Uterus (tissue), 4 donors: Measurements from ENCODE around the gene NEURL1. TPM values are rescaled to one million over a fixed set of nuclear protein-coding genes. Genes with fewer than 3 reads are reported as not detected.

Experiments used
- DNase-seq, 2 donors: peaks; one replicate each; pipeline ENCODE4 v3.0.0-alpha.2; 2019 to 2020
- H3K27ac ChIP-seq, 2 donors: fragments of 200-600 bp; sonication (generic); 1 replicate in 1 of 2; 2 replicates in 1 of 2; pipeline ENCODE4 v1.5.1; 2016 to 2018
- H3K27me3 ChIP-seq, 2 donors: fragments of 200-600 bp; sonication (generic); one replicate each; pipeline ENCODE4 v1.5.1; 2018 to 2019; ENCODE audit warnings: control low read depth in 1 of 2
- H3K36me3 ChIP-seq, 2 donors: fragments of 200-600 bp; sonication (generic); one replicate each; pipeline ENCODE4 v1.5.1; 2019; ENCODE audit warnings: control low read depth in 1 of 2
- H3K4me1 ChIP-seq, 2 donors: fragments of 200-600 bp; sonication (generic); one replicate each; pipeline ENCODE4 v1.5.1; 2018 to 2019; ENCODE audit warnings: control low read depth in 1 of 2
- H3K4me3 ChIP-seq, 2 donors: fragments of 200-600 bp; sonication (generic); 1 replicate in 1 of 2; 2 replicates in 1 of 2; pipeline ENCODE4 v1.5.1; 2018 to 2019; ENCODE audit warnings: mild to moderate bottlenecking in 1 of 2
- H3K9me3 ChIP-seq, 2 donors: fragments of 200-600 bp; sonication (generic); one replicate each; pipeline ENCODE4 v1.5.1; 2019; ENCODE audit warnings: control low read depth in 1 of 2
- POLR2A ChIP-seq, 2 donors: fragments of 450-650 bp; IDR thresholded peaks; one replicate each; pipeline ENCODE4 v1.6.1; 2016; ENCODE audit warnings: antibody characterized with exemption in 2 of 2, mild to moderate bottlenecking in 1 of 2, moderate library complexity in 1 of 2
- intact Hi-C: fragments of 100-400 bp; cut with DNase I; formaldehyde crosslinking; loops from one replicate; pipeline ENCODE4 v1.15.1; 2023; ENCODE audit warnings: low total_unique reads
- total RNA-seq, 4 donors: library from RNA; depleted of rRNA in 3 of 4; stranded (reverse); fragments of >200 nt in 3 of 4; gene quantifications; one replicate each; pipeline versions ENCODE4 v1.1.0 to v1.2.4, GENCODE V29; 2014 to 2023
- TF ChIP-seq, protein P1 (sequence below), 4 experiments: fragments of 200-600 bp in 2 of 4; fragments of 450-650 bp in 2 of 4; sonication (generic) in 2 of 4; IDR thresholded peaks; one replicate each; pipeline ENCODE4 v1.5.1; 2016 to 2019; ENCODE audit warnings: antibody characterized with exemption in 4 of 4, mild to moderate bottlenecking in 2 of 4, moderate library complexity in 1 of 4
- donor health status: DM: yes; HTN: yes; CAD: no.

NEURL1 gene
- total RNA-seq, 4 donors from 2014 or later: 3.8 to 46.1 (median 14.1) TPM

DNA sequence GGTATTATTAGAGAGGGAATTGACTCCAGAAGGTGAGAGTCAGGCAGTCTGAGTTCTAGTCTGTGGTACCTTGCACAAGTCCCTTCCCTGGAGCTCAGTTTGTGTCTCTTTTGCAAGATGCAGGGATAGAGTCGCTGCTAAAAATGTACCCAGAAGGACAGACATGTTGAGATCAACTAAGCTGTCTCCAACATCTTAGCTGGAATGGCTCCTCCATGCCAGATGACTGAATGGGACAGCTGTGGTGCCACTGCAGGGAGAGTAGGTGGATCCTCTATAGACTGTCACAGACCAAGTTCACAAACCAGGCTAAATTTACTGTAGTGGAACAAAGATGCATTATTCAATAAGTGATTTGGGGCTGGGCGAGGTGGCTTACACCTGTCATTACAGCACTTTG, 120.1 kb downstream of the NEURL1 start:
- intact Hi-C loops: no loop called here
- Histone ChIP-seq H3K9me3 (no peaks in the 10 kb centered on the region), H3K4me3 (no peak overlapping the region), H3K36me3 (no peaks in the 10 kb centered on the region), H3K4me1 (peaks cover 18 to 19% of the 10 kb centered on the region in 2 donors), H3K27ac (peak overlapping the region; percentile 64 to 69), H3K27me3 (no peaks in the 10 kb centered on the region)
- no peak for DNase-seq
- TF ChIP-seq, protein P1, sequence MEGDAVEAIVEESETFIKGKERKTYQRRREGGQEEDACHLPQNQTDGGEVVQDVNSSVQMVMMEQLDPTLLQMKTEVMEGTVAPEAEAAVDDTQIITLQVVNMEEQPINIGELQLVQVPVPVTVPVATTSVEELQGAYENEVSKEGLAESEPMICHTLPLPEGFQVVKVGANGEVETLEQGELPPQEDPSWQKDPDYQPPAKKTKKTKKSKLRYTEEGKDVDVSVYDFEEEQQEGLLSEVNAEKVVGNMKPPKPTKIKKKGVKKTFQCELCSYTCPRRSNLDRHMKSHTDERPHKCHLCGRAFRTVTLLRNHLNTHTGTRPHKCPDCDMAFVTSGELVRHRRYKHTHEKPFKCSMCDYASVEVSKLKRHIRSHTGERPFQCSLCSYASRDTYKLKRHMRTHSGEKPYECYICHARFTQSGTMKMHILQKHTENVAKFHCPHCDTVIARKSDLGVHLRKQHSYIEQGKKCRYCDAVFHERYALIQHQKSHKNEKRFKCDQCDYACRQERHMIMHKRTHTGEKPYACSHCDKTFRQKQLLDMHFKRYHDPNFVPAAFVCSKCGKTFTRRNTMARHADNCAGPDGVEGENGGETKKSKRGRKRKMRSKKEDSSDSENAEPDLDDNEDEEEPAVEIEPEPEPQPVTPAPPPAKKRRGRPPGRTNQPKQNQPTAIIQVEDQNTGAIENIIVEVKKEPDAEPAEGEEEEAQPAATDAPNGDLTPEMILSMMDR (IDR thresholded peaks at IDR 0.05): no peak

DNA sequence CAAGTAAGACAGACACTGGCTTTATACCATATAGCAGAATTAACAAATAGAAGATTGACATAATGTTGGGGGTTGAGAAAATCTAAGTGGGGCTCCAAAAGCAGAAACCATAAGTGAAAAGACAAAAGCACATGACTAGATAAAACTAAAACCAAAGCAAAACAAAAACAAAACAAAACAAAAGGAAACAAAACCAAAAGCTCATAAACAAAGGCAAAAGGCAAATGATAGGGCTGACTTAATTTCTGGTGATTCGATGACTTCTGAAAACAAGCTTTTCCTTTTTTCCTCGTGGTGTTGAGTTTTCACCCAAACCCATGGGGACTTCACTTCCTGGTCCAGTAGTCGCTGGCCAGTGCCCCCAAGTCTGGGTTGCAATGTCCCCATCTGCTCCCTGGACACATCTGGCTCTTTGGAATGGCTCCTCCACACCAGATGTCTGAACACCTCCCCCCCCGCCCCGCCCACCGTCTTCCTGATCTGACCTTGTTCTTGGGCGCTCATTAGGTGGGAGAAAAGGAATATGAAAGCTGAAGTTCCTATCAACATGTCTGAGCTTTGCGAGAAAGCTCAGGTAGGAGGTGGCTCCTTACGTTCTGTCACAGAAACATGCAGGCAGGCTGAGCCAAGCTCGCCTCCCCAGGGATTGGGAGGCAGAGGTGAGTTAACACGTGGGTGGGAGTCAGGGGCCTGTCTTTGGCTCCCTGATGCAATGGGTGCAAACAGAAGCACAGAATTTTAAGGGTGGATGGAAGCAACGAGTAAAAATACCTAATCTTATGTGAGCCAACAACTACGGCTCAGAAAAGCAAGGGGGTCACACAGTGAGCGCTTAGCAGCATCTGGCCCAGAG, 121.0 kb downstream of the NEURL1 start:
- intact Hi-C loops: no loop called here
- DNase-seq: no peak
- peaks cover 18 to 23% of the 10 kb centered on the region in 2 donors for H3K4me1 ChIP-seq
- TF ChIP-seq, protein P1 (IDR thresholded peaks at IDR 0.05): no peak
- TF ChIP-seq POLR2A (IDR thresholded peaks at IDR 0.05): no peak
- H3K4me3 ChIP-seq: no peak overlapping the region
- no peaks in the 10 kb centered on the region for H3K27me3 ChIP-seq
- no peaks in the 10 kb centered on the region for H3K36me3 ChIP-seq
- no peaks in the 10 kb centered on the region for H3K9me3 ChIP-seq
- H3K27ac ChIP-seq: peak overlapping the region; percentile 69 to 73

DNA sequence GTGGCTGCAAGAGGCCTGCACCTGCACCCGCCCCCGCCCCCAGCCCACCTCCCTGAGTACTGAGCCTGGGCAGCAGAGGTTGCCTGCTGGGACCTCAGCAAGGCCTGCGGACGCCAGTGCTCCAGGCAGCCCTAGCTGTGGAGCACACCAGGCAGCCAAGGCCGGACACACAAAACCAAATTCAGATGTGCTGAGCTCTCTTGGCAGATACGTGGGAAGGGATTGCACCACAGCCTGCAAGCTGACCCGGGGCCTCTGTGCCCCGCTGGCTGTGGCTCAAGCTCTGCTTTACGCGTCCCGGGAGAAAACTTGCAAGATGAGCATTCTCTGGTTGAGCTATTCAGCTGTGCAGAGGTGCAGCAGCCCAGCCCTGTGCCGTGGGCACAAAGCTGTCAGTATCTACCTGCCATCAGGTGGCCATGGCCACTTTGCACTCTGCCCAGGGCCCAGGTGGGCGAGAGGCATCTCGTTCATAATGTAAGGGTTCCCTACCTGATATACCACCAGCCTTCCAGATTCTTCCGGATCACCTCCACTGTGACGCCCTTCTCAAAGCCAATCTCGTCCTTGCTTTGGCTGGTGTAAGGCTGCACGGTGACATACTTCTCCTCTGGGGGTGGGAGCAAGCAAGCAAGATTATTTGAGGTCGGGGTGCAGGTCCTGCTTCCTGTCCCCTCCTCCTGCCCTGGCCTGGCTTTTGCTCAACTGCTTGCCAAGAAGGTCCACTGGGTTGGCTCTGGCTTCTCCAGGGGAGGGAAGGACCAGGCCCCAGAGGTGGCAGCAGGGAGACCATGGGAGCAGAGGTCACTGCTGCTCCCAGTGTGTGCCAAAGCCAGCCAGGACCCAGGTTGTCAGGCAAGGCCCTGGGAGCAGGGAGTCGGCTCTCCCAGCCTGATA, 123.4 kb downstream of the NEURL1 start:
- no peak for TF ChIP-seq POLR2A (IDR thresholded peaks at IDR 0.05)
- TF ChIP-seq, protein P1 (IDR thresholded peaks at IDR 0.05): no peak
- no peaks in the 10 kb centered on the region for H3K36me3 ChIP-seq
- no peaks in the 10 kb centered on the region for H3K27me3 ChIP-seq
- intact Hi-C loops: no loop called here
- peaks cover 18 to 30% of the 10 kb centered on the region in 2 donors for H3K4me1 ChIP-seq
- peak; percentile 92 for DNase-seq
- no peak overlapping the region for H3K4me3 ChIP-seq
- H3K27ac ChIP-seq: peak overlapping the region; percentile 69 to 73
- H3K9me3 ChIP-seq: no peaks in the 10 kb centered on the region

DNA sequence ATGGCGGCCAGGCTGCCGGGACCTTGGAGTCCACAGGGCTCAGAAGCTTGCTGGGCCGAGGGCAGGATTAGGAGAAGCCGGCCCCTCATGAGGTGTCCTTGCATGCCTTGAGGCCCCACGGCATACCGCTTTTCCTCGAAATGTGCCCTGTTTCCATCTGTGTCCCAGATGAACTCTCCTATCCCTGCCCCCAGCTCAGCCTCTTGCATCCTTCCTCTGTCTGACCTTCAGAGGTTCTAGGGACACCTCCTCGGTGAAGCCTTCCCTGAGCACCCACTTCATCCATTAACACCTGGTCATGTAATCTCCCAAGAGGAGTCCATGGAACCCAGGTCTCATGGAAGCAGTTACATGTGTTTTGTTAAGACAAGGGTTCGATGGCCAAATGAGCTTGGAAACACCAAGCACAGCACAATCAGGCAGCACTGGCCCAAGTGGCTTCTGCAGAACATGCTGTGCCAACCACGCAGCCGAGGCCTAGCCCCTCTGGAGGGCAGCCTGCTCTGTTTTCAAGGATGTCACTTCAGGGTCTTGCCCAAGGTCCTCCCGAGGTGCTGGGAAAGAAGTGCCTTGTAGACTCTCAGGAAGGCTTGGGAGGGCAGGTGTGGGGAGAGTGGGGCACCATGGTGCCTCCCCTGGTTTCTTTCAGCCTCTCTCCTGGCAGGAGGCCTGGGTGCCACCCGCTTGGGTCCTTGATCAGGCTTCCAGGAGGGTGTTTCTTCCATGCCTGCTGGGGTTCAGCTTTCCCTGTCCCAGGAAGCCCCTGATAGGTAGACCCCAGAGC, 124.3 kb downstream of the NEURL1 start:
- no peak for DNase-seq
- TF ChIP-seq, protein P1 (IDR thresholded peaks at IDR 0.05): no peak
- TF ChIP-seq POLR2A (IDR thresholded peaks at IDR 0.05): no peak
- intact Hi-C loops: no loop called here

More for the DNA sequence above, 124.3 kb downstream of the NEURL1 start:
- no peaks in the 10 kb centered on the region for H3K9me3 ChIP-seq
- H3K4me1 ChIP-seq: peaks cover 15 to 30% of the 10 kb centered on the region in 2 donors
- peak overlapping the region; percentile 69 to 73 for H3K27ac ChIP-seq
- no peak overlapping the region for H3K4me3 ChIP-seq
- H3K36me3 ChIP-seq: no peaks in the 10 kb centered on the region
- H3K27me3 ChIP-seq: no peaks in the 10 kb centered on the region
